GM19438 (cell line): ENCODE results near the gene TNPO3.

ENCODE experiments used
- ATAC-seq: cut with Tn5 transposase; IDR thresholded peaks from one replicate; pipeline ENCODE4 v1.9.1; 2021; ENCODE audit warnings: low read depth; ENCODE audit not compliant: unreplicated experiment

The TNPO3 gene

DNA sequence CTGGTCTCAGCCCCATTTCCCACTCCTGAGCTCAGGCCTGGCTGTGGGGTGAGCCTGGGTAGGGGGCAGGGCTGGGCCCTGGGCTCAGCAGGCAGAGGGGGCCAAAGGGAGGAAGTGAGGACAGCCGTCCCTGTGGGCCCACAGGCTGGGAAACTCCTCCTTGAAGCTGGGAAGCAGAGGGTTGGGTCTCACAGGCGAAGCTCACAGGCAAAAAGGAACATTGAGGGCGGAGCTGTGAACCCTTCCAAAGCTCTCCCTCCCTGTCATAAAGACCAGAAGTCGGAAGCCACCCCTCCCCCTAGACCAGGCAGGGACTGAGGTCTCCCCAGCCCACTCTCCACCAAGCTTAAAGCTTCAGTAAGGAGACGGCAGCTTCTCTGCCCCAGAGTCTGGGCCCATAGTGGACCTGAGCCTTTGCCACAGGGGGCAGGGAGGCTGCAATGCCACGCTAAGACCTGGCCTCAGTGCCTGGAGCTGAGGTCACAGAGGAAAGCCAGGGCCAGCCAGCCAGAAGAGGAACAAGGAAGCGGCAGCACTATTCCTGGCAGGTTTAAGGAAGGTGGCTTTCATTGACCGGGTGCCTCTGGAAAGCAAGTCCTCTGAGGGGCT, 143.4 kb downstream of the TNPO3 start:
- ATAC-seq, result no peak

DNA sequence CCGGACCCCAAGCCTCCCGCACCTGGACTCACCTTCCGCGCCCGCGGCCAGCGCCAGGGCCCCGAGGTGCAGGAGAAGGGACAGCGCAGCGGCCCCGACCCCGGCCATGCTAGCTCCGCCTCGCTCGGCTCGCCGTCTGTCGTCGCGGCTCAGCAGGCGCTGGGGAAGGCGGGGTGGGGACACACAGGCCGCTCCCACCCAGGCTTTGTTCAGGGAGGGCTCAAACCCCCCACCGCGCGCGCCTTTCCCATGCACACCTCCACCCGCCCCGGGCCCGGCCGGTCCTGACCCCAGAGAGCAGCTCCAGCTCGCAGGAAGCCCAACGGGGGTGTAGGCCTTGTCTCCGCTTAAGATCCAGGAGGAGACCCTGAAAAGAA, 144.4 kb downstream of the TNPO3 start, which contains the start of gene KCP:
Gene KCP, minus strand, starts transcription at position 141 of the 377 bp plus-strand sequence. Its CDS starts 33 bp downstream, at position 108.
- no peak for ATAC-seq

GRCh38 chr7:128909625-128910568, 145.0 kb downstream of the TNPO3 start:
- no peak for ATAC-seq

GRCh38 chr7:128908750-128909624, 145.9 kb downstream of the TNPO3 start:
- no peak for ATAC-seq

DNA sequence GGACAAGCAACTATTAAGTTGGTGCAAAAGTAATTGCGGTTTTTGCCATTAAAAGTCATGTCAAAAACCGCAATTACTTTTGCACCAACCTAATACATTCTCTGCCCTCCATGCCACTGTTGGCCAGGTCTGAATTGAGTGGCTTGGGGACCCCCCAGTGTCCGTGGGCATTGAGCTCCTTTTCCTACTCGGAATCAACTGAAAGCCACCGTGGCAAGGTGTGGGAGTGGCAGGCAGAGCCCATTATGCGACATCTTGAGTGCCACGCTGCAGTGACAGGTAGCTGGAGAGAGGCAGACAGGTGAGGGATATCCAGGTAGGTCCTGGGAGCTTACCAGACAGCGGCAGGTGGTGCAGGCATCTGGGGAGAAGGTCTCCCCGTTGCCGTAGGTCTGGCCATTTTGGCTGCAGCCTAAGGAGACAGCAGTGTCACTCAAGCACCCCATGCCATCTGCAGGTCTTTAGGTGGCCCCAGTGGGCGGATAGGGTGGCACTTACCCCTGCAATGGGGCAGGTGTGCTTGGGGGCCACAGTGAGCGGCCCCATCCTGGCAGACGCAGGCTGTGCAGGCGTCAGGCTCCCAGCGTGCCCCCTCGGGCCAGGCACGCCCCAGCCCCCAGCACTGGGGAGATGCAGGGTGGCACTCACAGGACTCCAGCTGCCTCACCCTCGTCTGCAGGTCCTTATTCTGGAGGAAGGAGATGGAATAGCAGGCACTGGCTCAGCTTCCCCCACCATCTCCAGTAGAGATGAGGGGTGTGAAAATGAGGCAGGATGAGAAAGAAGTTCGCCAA, 147.9 kb downstream of the TNPO3 start:
- no peak for ATAC-seq

- no peak for ATAC-seq
These were observed 148.7 kb downstream of the TNPO3 start for GRCh38 chr7:128906001-128906765.

DNA sequence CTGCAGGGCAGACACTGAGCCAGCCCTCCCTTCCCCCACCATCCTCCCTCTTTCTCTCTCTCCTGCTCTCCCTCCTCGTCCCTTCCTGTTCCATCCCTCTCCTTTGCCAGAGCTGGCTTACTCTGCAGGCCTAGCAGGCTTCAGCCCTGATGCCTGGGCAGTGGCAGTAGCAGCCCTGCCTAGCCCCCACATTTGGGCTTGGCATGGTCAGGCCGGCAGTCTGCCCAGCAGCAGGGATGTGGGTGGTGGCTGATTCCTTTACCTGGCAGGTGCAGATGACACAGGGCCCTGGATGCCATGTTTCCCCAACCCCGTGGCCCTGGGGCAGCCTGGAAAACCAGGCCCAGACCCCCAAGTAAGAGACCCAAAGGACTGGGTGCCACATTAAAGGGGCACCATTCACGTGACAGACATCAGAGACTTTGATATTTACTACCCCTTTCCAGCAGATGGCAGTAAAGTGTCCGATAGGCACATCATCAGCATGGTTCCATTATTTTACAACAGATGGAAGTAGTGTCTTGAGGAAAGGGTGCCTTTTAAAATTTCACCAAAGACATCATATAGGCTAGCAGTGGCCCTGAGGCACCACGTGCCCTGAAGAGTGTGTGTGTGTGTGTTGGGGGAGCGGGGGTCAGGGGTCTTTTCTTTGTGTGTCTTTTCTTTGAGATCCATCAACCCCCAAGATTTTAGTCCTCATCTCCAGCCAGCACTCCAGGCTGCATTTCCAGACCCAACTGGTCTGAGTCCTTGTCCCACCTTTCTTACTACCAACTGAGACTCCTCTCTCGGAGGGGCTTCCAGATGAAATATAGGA, 150.3 kb downstream of the TNPO3 start:
- ATAC-seq, result peak; percentile 60
